DMS114 treated with DMSO at 0.1 percent for 48 hours (cell line): ENCODE measurements around the gene ASXL1.
"Not testable (repeated sequence)": the region's sequence is repeated elsewhere in the genome, so short reads cannot be mapped to it uniquely, and the experiment has no call there.

ENCODE experiments used
- DNase-seq: peaks from one replicate; lab custom pipeline; 2025; ENCODE audit not compliant: unreplicated experiment; lab: John Stamatoyannopoulos, UW

Gene ASXL1

DNA sequence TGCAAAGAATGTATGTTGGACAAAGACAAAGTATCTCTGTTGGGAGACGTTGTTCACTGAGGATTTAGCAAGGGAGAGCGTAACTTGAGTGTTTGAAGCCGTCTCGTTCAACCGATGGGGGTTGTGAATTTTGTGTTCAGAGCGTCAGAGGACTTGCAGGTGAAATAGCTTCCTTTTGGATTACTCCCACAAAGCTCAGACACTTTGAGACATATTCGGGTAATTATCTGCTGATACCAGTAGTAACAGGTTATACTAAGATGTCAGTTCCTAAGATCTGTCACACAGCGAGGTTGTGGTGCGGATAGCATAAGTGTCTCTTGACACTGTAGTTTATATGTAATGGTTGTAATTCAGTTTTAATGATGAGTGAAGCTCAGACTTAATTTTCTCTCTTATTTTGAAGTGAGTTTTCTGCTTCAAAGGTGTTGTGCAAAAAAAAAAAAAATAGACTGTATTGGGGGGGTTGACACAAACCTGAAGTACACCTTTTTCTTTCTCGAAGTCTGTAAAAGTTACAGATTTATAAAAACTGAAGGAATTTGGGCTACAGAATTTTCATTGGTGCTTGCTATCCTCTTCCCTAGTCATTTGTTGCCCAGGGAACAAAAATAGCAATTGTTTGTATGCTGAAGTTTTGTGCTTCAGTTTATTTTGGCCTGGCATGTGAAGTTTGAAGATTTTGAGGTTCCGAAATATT, 1.7 kb downstream of the ASXL1 start:
- DNase-seq = no peak

DNA sequence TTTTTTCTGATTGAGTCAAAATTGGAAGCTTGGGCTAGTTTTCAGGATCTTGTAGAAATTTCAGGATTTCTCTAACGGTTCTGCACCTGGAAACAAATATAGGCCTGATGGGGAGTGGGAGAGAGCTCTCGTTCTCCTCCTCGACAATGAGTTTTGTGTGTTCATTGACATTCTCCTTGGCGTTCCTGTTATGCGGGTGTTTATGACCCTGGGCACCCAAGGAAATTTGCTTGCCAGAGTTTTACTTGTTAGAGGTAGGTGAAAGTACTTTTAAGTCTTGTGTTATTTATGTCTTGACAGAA, 2.2 kb downstream of the ASXL1 start:
- no peak for DNase-seq

GRCh38 chr20:32362901-32363364, 4.8 kb downstream of the ASXL1 start:
- no peak for DNase-seq

DNA sequence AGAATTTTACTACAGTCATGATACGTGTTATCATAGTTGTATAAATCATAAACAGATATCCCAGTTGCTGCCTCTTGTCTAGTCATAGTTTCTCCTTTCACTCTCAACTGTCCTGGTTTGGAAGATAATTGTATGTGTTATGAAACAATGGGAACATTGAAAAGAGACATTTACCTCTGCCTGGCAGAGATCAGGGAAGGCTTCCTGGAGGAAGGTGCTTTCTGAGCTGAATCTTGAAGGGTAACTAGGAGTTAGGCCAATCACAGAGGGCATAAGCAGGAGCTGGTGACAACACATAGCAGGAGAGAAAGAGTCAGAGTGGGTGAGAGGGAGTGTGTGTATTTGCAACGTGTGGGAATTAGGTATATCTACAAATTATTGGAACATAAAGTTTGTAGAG, 5.4 kb downstream of the ASXL1 start:
- DNase-seq = no peak

DNA sequence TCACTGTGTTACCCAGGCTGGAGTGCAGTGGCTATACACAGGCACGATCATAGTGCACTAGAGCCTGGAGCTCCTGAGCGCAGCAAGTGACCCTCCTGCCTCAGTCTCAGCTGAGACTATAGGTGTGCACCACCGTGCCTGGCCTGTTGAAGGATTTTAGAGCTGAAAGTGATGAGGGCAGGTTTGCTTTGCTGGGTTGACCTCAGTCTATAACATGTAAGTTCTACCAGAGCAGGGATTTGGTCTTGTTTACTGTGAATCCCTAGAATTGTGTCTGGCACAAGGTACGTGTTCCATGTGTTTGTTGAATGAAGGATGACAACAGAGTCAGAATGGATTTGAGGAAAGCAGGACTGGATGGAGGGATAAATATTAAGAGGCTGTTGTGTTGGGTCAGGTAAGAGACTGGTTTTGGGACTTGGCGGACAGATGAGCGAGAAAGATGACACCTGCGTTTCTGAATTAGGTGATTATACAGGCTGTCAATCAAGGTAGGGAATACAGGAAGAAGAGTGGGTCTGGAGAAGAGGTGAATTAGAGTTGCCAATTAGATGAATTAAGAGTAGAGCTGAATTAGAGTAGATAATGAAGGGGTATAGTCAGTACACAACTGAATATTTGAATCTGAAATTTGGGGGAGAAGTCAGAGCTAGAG, 6.5 kb downstream of the ASXL1 start:
- no peak for DNase-seq

DNA sequence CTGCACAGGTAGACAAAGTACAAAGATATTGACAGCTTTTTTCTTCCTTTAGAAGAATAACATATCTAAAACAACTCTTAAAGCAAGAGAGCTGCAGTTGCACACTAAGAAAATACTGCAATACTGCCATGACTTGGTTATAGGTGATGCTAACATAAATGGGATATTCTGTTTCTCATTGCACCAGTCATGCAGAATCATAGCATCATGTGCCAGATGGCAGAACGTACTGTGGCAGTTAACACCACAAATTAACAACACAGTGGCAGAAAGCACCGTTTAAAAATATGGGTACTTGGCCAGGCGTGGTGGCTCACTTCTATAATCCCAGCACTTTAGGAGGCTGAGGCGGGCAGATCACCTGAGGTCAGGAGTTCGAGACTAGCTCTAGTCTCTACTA, 7.4 kb downstream of the ASXL1 start:
- DNase-seq = no peak

DNA sequence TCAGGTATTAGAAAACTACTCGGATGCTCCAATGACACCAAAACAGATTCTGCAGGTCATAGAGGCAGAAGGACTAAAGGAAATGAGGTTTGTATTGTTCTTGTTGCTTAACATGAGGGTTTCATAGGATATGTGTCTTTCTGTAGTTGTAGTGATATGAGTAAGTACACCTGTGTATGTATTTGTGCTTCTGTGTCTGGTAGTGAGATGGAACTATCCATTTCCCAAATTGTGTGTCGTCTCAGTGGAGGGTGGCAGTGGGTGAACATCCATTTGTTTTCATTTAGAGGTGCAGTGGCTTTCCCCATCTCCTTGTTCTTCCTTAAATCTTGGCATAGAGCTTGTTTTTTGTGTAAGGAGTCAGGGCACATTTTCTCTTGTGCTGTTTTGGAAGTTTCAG, 8.2 kb downstream of the ASXL1 start:
- no peak for DNase-seq

DNA sequence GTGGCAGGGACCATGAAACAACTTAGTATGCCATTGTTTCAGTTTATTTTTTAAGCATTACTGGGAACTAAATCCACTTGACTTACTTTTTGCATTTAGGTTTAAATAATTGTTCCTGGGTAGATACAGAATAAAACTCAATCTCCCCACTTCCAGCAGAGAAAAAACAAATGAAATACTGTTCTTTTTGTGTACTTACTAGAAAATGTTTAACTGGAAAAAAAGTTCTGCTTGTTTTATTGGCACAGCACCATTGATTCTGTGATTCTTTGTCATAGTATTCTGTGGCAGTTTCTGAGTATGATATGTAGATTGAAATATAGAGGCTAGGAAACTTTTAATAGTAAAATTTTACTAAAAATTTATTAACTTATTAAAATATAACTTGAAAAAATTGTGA, 10.2 kb downstream of the ASXL1 start:
- DNase-seq = no peak

DNA sequence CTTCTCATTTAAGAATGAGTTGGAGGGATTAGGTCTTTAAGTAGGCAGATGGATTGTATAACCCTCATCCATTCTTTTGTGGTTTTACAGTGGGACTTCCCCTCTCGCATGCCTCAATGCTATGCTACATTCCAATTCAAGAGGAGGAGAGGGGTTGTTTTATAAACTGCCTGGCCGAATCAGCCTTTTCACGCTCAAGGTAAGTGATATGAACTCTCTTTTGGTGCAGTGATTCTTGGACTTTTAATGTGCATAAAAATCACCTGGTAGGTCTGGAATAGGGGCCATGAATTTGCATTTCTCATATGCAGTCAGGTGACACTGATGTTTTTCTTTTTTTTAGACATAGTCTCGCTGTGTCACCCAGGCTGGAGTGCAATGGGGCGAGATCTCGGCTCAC, 10.8 kb downstream of the ASXL1 start:
- DNase-seq = no peak

DNA sequence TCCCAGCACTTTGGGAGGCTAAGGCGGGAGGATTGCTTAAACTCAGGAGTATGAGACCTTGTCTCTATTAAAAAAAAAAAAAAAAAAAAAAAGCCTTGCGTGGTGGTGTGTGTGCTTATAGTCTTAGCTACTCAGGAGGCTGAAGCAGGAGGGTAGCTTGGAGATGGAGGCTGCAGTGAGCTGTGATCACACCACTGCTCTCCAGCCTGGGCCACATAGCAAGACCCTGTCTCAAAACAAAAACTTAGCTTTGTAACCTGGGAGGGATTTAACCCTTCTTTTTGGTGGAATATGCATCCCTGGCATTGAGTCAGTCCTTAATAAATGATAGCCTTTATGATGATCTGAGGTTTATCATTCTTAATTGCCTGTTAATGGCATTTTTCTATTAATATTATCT, 12.8 kb downstream of the ASXL1 start:
- DNase-seq = no peak

- DNase-seq = no peak
These were observed 20.3 kb downstream of the ASXL1 start for GRCh38 chr20:32378461-32378860.

GRCh38 chr20:32380037-32380436, 21.9 kb downstream of the ASXL1 start:
- not testable (repeated sequence) for DNase-seq

DNA sequence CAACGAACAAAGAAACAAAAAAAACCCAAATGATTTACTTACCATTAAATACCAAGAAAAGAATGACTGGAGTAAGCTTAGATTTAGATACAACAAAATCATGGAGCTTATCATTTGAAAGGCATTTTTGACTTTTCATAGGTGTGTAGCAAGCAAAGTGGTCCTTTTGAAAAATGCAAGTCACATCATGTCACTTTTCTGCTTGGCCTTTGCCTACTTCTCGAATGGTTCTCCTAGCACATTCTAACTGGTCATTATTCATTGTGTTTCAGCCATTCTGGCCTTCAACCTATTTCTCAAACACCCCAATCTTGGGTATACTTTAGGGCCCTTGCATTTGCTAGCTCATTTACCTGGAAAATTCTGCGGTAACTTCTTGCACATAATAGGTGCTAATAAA, 22.6 kb downstream of the ASXL1 start:
- no peak for DNase-seq

DNA sequence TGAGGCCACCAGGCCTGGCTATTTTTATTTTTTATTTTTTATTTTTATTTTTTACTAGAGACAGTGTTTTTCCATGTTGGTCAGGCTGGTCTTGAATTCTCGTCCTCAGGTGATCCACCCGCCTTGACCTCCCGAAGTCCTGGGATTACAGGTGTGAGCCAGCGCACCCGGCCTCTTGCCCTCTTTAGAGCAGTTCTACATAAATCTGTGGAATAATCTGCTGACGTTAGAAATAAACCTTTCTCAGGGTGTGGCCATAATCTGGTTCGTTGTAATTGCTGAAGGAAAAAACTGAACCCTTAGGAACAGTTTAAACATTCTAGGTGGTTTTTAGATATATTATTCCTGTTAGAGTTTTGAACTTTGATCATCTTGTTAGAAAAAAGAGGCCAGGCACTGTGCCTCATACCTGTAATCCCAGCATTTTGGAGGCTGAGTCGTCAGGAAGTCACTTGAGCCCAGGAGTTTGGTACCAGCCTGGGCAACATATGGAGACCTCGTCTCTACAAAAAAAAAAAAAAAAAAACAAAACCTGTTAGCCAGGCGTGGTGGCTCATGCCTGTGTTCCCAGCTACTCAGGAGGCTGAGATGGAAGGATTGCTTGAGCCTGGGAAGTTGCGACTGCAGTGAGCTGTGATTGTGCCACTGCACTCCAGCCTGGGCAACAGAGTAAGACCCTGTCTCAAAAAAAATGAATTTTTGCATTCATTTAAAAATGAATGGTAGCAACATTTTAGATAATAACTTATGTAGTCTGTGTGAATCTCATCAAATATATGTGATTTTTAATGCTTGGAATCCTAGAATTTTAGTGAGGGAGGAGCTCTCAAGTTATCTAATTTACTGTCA, 24.2 kb downstream of the ASXL1 start:
- no peak for DNase-seq

GRCh38 chr20:32383441-32383840, 25.3 kb downstream of the ASXL1 start:
- not testable (repeated sequence) for DNase-seq

DNA sequence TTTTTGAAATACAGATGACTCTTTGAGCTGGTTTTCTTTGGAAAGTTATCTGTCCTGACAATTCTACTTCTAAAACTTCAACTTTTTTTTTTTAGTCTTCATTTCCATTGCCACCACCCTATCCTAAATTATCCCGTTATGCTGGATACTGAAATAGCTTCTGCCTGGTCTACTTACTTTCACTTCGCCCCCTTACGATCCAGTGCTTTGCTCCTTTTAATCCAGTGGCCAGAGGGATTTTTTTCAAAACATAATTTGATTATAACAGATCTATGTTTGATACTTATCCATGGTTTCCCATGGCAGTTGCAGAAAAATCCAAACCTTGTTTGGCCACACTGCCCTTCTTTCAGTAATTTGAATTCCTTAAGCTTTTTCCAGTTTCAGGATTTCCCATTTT, 27.4 kb downstream of the ASXL1 start:
- no peak for DNase-seq

DNA sequence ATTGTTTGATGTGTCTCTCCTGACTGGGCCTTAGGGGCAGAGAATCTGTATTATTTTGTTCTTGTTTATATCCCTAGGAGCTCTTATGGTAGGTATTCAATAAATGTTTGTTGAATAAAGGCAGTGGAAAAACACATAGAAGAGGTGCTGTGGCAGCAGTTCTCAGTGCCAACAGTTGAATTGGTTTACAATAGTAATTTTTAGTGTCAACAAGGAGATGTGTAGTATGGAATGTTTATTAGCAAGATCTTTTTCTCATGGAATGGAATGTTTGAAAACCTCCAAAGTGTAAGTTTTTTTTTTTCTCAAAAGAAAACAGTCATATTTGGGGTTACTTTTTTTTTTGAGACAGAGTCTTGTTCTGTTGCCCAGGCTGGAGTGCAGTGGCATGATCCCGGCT, 28.0 kb downstream of the ASXL1 start:
- no peak for DNase-seq

DNA sequence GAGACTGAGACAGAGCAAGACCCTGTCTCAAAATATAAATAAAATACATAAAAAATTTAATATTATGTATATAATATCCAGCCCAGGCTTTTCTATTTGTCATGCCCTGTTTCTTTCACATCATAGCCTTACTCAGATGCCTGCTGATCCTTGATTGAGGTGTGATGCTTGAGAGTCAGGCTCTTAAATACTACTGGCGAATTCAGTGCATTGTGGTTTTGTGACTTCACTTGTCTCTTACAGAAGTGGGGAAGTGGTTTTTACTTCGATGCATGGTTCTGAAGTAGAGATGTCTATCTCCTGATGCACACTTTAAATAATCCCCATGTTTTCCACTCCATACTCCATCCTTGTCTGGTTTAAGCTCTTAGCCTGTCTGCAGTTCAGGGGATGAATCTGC, 29.1 kb downstream of the ASXL1 start:
- DNase-seq = no peak

GRCh38 chr20:32391003-32391402, 32.9 kb downstream of the ASXL1 start:
- no peak for DNase-seq

DNA sequence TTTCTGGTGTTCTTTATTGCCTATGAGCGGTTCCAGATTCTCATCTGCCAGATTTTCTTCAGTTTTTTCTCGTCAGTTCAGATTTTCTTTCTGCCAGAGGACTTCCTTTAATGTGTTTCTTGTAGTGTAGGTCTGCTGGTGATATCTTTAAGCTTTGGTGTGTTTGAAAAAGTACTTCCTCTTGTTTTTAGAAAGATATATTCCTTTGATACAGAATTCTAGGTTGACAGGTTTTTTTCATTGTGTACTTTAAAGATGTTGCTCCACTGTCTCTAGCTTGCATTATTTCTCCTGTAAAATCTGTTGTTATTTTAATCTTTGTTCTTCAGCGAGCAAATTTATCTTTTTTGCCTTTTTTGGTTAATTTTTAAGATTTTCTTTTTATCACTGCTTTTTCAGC, 36.9 kb downstream of the ASXL1 start:
- no peak for DNase-seq

GRCh38 chr20:32396646-32397160, 38.6 kb downstream of the ASXL1 start:
- DNase-seq = no peak

DNA sequence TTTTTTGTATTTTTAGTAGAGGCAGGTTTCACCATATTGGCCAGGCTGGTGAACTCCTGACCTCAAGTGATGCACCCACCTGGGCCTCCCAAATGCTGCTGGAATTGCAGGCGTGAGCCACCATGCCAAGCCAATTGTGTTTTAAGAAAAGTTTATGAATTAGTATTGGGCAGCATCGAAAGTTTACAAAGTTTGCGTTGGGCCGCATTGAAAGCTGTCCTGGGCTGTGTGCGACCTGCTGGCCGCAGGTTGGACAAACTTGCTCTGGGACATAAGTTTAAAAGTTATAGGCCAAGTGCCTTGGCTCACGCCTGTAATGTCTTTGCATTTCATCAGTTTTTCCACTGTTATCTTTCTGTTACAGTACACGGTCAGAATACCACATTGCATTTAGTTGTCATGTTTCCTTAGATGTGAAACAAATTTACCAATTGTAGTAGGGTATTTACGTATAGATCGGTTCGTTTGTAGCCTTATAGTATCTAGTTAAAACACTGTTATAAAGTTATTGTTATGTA, 39.5 kb downstream of the ASXL1 start:
- no peak for DNase-seq
